Psoas muscle (tissue), 8 donors: ENCODE data around the gene PAPSS1. TPM values are rescaled to one million over a fixed set of nuclear protein-coding genes. Genes with fewer than 3 reads are reported as not detected.
A peak's percentile ranks its signal among the peaks of the same experiment; 100 is the strongest.

ENCODE experiments used
- ATAC-seq, 4 donors: fragments of 200-7000 bp; cut with Tn5 transposase; one replicate each; pipeline ENCODE4 v1.9.1; 2020; ENCODE audit warnings: moderate library complexity in 3 of 4, mild to moderate bottlenecking in 2 of 4
- DNase-seq, 2 donors: peaks; one replicate each; pipeline ENCODE4 v3.0.0-alpha.2; 2020
- H3K27ac ChIP-seq: fragments of 200-600 bp; one replicate; pipeline ENCODE4 v1.8.0; 2022
- H3K27me3 ChIP-seq, 3 donors: fragments of 200-600 bp in 1 of 3; one replicate each; pipeline versions ENCODE4 v1.6.1 to v1.8.0; 2013 to 2022; ENCODE audit warnings: low read length in 2 of 3, mild to moderate bottlenecking in 2 of 3, moderate library complexity in 1 of 3; ENCODE audit not compliant: insufficient read depth in 3 of 3
- H3K36me3 ChIP-seq, 2 donors: fragments of 200-600 bp in 1 of 2; one replicate each; pipeline versions ENCODE4 v1.6.1 to v1.8.0; 2013 to 2022; ENCODE audit warnings: low read depth in 1 of 2, mild to moderate bottlenecking in 1 of 2, moderate library complexity in 1 of 2; ENCODE audit not compliant: insufficient read depth in 1 of 2
- H3K4me1 ChIP-seq: fragments of 200-600 bp; one replicate; pipeline ENCODE4 v1.8.0; 2022
- H3K4me3 ChIP-seq: fragments of 200-600 bp; one replicate; pipeline ENCODE4 v1.8.0; 2022; ENCODE audit warnings: mild to moderate bottlenecking
- H3K9me3 ChIP-seq: fragments of 200-600 bp; one replicate; pipeline ENCODE4 v1.8.0; 2022
- CTCF ChIP-seq: fragments of 200-600 bp; IDR thresholded peaks from one replicate; pipeline ENCODE4 v1.8.0; 2022; ENCODE audit warnings: antibody characterized with exemption
- WGBS, 3 donors: extraction: QIAGEN DNeasy Blood & Tissue Kit; methylation state at CpG; one replicate each; pipeline versions ENCODE4 v1.1.6 to v1.1.7; 2013; 5-methylcytosine and 5-hydroxymethylcytosine counted together
- intact Hi-C, 2 donors: fragments of 100-400 bp; cut with DNase I; formaldehyde crosslinking; loops; one replicate each; pipeline versions ENCODE4 v1.11.0 to v1.14.2; 2022
- polyA plus RNA-seq, 3 donors: library from polyadenylated mRNA; stranded (reverse); fragments of 200-250 nt; gene quantifications; one replicate each; pipeline ENCODE4 v1.2.3, GENCODE V29; 2013
- total RNA-seq, 4 donors: library from RNA; stranded (reverse); fragmentation: NEBNext Ultra II Directional in 2 of 4; extraction: Animal tissue kit (Norgen Biotek cat#: 25700) in 2 of 4; gene quantifications; one replicate each; pipeline versions ENCODE4 v1.2.1 to v1.2.4, GENCODE V29; 2021 to 2023
- donor health status: healthy with polysubstance abuse.
- donor health status: DM: no; HTN: no; CAD: no; lungs with moderate emphysema.
- donor health status: Bipolar disorder and iron deficiency.
- donor health status: healthy.
- donor health status: DM: yes; HTN: yes; CAD: no.
- donor health status: DM: no; HTN: no; CAD: no.
- donor health status: DM: no; HTN: no; CAD: no.
- donor health status: DM: yes; HTN: yes; CAD: no.

The PAPSS1 gene
- total and polyA plus RNA-seq, 7 donors, result 4.0 to 10.8 (median 5.5) TPM

DNA sequence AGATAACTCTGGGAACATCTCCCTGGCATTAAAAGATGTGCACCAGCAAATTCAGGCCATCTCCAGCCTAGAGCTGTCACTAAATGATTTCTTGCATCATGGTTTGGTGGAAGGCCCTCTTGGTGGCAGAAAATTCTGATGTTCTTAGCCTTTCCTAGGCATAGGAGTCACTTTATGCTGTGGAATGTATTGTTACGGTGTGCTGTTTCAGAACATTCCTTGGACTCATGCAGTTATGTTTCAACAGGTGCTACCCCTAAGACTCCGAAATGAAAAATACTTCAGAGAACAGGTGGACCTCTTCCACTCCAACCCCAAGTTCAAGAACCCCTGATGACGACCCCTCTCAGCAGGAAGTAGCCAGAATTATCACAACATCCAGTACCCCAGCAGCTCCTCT, 20.3 kb upstream of the PAPSS1 start:
- Histone ChIP-seq H3K36me3 (no peaks in the 10 kb centered on the region), H3K9me3 (peaks cover 11% of the 10 kb centered on the region), H3K4me3 (peak overlapping the region; percentile 8), H3K27me3 (no peaks in the 10 kb centered on the region), H3K4me1 (peaks cover 29% of the 10 kb centered on the region), H3K27ac (peak overlapping the region; percentile 66)
- intact Hi-C loops, result no loop called here
- peak; percentile 19 for TF ChIP-seq CTCF
- 25 to 34% (median 30%) methylated on average over 3 of the region's 3 CpGs for WGBS, 3 donors
- DNase-seq (no peak), ATAC-seq (peak; percentile 34 to 64 (median 50))

DNA sequence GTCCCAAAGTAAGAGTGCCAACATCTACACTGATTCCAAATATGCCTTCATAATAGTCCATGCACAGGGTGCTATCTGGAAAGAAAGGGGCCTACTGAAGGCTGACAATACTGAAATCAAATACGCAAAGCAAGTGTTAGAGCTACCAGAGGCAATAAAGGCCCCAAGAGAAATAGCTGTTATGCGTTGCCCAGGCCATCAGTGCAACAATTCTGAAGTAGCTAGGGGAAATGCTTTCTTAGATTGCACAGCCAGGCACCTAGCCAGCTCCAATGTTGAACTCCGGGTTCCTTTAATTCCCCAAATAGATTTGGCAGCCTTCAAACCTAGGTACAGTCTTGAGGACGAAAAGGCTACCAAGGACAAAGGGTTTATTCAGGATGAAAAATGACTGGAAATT, 17.4 kb upstream of the PAPSS1 start:
- intact Hi-C loops, result no loop called here
- no peaks in the 10 kb centered on the region for H3K9me3 ChIP-seq
- H3K36me3 ChIP-seq, result no peaks in the 10 kb centered on the region
- H3K4me1 ChIP-seq, result peaks cover 25% of the 10 kb centered on the region
- DNase-seq (no peak), ATAC-seq (no peak)
- no peak overlapping the region for H3K4me3 ChIP-seq
- TF ChIP-seq CTCF, result no peak
- 27 to 43% (median 29%) methylated on average over 4 of the region's 4 CpGs for WGBS, 3 donors
- no peak overlapping the region for H3K27ac ChIP-seq
- no peaks in the 10 kb centered on the region for H3K27me3 ChIP-seq

DNA sequence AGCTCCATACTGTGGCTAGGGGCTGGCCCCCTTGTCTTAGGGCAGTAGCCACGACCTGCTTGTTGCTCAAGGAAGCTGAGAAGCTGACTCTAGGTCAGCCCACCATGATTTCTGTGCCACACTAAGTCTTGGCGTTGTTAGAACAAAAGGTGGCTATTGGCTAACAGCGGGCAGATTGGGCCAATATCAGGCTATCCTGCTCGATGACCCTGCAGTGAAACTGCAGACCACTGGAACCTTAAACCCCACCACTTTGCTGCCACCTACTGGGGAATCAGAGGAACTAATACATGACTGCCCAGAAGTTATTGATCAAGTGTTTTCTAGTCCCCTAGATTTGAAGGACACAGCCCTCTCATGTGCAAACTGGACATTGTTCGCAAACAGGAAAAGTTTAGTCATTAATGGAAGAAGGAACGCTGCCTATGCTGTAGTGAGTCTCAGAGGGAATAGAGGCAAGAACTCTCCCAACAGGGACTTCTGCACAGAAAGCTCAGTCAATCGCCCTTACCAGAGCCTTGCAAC, 17.0 kb upstream of the PAPSS1 start:
- no peaks in the 10 kb centered on the region for H3K27me3 ChIP-seq
- H3K4me3 ChIP-seq, result no peak overlapping the region
- H3K9me3 ChIP-seq, result no peaks in the 10 kb centered on the region
- TF ChIP-seq CTCF, result peak; percentile 76
- DNase-seq, result no peak
- peaks cover 25% of the 10 kb centered on the region for H3K4me1 ChIP-seq
- intact Hi-C loops, result no loop called here
- no peaks in the 10 kb centered on the region for H3K36me3 ChIP-seq
- peak in 1 of 4 donors; percentile 72 for ATAC-seq
- no peak overlapping the region for H3K27ac ChIP-seq
- 62 to 66% (median 62%) methylated on average over 7 of the region's 7 CpGs for WGBS, 3 donors

DNA sequence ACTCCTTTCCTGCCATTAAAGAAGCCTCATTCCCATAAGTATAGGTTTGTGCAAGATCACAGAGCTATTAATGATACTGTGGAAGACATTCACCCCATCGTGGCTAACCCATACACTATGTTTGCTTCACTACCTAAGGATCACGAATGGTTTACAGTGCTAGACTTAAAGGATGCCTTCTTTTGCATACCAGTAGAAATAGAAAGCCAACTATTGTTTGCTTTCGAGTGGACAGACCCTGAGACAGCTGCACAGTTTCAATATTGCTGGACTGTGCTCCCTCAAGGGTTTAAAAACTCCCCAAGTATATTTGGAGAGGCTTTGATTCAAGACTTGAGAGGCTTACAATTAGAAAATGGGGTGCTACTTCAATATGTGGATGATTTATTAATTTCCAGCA, 16.0 kb upstream of the PAPSS1 start:
- no peaks in the 10 kb centered on the region for H3K27me3 ChIP-seq
- intact Hi-C loops, result no loop called here
- H3K27ac ChIP-seq, result no peak overlapping the region
- 61 to 67% (median 63%) methylated on average over 3 of the region's 3 CpGs for WGBS, 3 donors
- TF ChIP-seq CTCF, result no peak
- DNase-seq (no peak), ATAC-seq (no peak)
- no peak overlapping the region for H3K4me3 ChIP-seq
- peaks cover 17% of the 10 kb centered on the region for H3K4me1 ChIP-seq
- H3K36me3 ChIP-seq, result no peaks in the 10 kb centered on the region
- no peaks in the 10 kb centered on the region for H3K9me3 ChIP-seq

- no peaks in the 10 kb centered on the region for H3K36me3 ChIP-seq
- no peaks in the 10 kb centered on the region for H3K27me3 ChIP-seq
- WGBS, 3 donors, result 50 to 75% (median 65%) methylated on average over 3 of the region's 3 CpGs
- no peak overlapping the region for H3K4me3 ChIP-seq
- ATAC-seq (peak in 2 of 4 donors; percentile 44 to 61), DNase-seq (no peak)
- no peaks in the 10 kb centered on the region for H3K9me3 ChIP-seq
- no peak for TF ChIP-seq CTCF
- intact Hi-C loops, result no loop called here
- no peak overlapping the region for H3K27ac ChIP-seq
- peaks cover 10% of the 10 kb centered on the region for H3K4me1 ChIP-seq
These were observed 14.1 kb upstream of the PAPSS1 start for GRCh38 chr4:107734120-107734519.
